GM18861 (cell line): ENCODE results near the gene APIP.

ENCODE experiments used
- ATAC-seq: cut with Tn5 transposase; IDR thresholded peaks from one replicate; pipeline ENCODE4 v1.9.1; 2021; ENCODE audit not compliant: unreplicated experiment

Gene APIP, protein sequence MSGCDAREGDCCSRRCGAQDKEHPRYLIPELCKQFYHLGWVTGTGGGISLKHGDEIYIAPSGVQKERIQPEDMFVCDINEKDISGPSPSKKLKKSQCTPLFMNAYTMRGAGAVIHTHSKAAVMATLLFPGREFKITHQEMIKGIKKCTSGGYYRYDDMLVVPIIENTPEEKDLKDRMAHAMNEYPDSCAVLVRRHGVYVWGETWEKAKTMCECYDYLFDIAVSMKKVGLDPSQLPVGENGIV

DNA sequence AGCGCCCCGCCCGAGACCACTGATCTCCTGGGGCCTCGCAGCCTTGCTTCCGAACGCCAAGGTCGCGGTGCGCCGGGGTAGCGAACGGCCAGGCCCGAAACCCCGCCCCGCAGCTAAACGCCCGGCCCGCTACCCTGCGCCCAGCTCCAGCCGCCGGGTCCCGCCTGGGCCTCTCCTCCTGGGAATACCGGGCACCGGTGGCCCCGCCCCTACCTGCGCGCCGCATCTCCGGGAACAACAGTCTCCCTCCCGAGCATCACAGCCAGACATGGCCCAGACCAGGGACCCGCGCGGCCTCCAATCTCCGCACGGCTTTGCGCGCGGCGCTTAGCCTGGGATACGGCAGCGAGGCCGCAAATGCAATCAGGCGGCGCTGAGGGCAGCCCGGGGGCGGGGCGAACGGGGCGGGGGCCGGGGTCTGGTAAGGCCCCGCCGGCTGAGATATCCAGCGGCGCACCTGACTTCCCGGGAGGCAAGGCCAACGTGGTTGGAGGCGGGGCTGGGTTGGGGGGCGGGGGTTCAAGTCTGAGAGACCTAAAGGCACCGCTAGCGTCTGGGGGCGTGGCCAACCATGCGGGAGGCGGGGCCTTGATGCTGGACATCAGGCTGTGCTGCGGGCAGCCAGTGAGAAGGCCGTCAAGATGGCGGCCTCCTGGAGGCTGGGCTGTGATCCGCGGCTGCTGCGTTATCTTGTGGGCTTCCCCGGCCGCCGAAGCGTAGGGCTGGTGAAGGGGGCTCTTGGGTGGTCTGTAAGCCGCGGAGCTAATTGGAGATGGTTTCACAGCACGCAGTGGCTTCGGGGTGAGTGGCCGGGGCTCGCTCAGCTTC lies at the start of gene APIP, which contains the start of gene PDHX:
TSS of gene APIP (minus strand) at position 365 of the 828 bp plus-strand sequence. CDS start at position 270, 95 bp downstream.
TSS of gene PDHX (plus strand) at position 604 of the 828 bp plus-strand sequence. CDS start at position 642, 38 bp downstream.
- peak; percentile 84 for ATAC-seq

DNA sequence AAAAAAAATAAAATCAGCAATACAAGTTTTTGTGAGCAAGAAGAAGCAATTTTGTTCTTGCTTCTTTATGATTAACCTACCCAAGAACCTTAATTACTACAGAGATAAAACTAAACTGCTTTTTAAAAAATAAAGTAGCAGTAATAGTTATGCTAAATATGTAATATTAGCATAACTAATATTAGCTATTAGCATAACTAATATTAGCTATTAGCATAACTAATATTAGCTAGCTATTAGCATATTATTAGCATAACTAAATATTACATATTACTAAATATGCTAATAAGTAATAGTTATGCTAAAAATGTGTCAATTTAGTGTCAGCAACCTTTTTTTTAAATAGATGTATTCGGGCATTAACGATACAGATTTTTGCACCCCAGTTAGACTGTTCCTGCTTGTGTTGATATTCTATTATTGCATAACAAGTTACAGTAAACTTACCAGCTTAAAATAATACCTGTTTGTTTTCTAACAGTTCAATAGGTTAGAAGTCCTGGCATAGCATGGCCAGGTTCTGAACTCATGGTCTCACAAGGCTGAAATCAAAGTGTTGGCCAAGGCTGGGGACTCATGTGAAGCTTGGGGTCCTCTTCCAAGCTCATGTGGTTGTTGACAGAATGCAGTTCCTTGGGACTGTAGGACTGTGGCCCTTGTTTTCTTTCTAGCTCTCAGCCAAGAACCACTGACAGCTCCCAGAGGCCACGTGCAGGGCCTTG lies 48.6 kb upstream of the APIP start:
- no peak for ATAC-seq

DNA sequence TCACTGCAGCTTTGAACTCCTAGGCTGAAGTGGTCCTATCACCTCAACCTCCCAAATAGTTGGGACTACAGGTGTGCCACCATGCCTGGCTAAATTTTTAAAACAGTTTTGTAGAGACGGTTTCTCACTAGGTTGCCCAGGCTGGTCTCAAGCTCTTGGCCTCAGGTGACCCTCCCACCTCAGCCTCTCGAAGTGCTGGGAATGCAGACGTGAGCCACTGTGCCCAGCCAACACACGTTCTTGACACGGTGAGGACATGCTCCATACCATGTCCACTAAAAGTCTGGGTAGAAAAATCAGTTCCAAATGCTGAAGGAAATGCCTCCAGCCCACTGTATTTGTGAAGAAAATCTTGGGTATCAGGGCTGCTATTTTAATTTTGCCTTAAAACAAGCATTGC lies 47.2 kb upstream of the APIP start:
- no peak for ATAC-seq

DNA sequence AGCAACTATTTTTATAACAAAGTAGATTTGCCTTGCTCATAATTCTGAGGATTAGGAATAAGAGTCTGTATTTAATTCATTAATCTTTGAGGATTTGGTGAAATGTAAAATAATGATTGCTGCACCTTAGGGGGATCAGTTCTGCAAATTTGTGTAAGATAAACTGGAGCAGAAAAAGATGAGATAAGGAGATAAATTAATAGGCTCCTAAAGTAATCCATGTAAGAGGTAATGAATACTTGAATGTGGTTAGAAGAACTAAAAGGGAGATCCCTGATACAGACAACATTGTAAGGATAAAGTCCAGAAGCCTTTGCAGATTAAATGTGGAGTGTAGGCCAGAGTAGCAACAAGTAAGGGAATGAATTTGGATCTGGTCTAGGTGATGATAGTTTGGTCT lies 45.9 kb upstream of the APIP start:
- ATAC-seq, result no peak

DNA sequence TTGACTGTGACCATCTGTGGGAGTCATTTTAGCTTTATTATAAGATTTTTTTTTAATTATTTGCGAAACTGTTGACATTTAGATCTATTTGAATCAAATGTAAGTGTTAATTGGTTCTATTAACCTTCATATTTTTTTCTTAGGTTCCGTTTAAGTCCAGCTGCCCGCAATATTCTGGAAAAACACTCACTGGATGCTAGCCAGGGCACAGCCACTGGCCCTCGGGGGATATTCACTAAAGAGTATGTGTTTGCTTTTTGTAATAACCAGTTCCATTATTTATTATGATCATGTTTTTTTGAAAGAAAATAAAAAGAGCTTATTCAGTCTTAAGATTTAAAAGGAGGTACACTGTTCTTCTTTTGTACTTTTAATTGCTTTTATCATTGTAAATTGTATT lies 44.1 kb upstream of the APIP start:
- no peak for ATAC-seq

DNA sequence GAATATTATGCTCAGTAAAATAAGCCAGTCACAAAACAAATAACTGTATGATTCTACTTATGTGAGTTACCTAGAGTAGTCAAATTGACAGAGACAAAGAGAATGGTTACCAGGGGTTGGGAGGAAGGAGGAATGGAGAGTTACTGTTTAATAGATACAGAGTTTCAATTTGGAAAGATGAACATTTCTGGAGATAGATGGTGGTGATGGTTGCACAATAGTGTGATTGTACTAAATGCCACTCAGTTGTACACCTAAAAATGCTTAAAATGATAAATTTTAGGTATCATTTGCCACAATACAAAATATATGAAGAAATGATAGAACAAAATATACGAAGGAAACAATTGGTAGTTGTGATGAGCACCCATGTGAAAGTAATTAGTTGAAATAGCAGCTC lies 43.6 kb upstream of the APIP start:
- ATAC-seq, result no peak

DNA sequence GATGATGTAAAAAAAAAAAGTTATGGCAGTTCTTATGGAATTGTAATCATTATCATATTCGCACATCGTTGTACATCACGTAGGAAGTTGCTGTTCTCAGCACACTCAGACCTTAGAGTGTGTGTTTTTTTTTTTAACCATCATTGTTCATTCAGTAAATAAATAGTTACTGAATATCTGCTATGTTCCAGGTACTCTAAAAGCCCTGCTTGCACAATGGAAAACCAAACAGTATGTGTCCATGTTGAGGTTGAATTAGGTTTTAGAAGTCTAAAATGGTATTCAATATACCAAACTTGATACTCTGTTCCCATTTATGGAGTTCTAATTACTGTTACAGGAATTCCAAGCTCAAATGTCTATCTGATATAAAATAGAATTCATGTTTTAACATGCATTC lies 41.4 kb upstream of the APIP start:
- no peak for ATAC-seq

DNA sequence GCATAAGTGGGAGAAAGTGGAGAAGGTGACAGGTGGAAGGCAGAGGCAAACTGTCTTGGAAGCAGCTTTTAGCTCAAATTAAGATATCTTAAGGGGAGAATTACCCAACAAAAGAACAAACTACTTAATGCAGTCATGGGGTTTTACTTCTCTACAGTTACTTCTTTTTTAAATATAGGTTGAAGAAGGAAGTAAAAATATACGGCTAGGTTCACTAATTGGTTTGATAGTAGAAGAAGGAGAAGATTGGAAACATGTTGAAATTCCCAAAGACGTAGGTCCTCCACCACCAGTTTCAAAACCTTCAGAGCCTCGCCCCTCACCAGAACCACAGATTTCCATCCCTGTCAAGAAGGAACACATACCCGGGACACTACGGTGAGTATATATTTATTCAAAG lies 41.0 kb upstream of the APIP start:
- no peak for ATAC-seq

DNA sequence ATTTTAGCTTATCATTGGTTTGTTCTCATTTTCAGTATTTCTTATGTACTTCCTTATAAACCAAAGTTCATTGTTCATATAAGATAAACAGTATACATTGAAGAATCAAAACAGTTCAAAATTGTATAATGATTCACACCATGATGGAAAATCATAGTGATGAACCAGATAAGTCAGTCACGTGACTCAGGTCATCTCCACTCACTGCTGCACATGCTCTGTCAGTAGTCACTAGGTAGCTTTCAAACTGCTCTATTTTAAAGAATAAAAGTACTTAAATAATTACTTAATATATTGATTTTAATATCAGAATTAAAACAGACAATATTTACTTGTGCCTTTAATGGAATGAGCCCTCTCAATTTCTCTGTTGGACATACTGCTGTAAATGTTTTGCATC lies 37.8 kb upstream of the APIP start:
- ATAC-seq, result no peak

DNA sequence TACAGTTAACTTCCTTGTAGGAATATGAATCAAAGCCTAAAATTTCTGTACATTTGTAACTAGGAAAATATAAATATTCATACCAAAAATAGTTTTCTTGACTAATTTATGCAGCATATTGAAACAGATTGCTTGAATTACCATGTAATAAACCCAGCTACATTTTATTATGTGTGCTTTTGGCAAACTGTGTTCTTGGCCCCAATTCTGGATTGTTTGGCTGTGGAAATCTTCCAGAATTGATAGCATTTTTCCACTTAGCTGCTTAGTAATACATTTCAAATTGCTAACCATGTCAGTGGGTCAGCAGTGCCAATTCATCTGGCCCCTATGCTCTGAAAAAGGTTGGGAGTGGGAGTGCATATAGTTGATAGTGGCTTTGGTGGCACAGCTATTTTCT lies 32.5 kb upstream of the APIP start:
- ATAC-seq, result no peak

DNA sequence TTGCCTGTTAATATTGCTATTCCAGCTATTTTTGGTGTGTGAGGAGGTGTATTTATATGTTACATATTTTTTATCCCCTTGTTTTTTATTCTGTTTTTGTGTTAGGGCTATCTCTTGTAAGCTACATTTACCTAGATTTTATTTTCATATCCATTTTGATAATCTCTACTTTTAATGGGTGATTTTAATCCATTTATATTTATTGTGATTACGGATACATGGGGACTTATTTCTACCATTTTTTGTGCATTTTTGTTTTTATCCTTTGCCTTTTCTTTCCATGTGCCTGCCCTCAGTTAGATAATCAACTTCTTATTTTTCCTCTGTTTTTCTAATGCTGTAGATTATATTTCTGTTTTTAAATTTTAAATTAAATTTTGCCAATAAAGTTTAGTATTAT lies 28.5 kb upstream of the APIP start:
- no peak for ATAC-seq

DNA sequence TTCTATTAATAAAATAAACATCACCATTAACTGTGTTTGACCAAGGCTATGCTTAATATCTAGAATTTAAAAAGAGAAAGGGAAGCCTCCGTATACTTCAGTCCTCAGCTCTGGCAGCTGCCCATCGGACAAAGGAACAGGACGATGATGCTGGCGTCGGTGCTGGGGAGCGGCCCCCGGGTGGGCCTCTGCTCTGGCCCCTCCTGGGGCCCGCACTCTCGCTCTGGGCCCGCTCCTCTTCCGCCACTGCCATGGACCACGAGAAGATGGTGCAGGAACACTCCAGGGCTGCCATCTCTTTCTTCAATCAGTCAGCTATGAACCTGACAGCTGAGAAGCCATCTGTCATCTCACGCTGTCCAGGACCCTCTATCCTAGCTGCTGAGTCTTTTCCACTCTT lies 25.5 kb upstream of the APIP start:
- ATAC-seq, result no peak

DNA sequence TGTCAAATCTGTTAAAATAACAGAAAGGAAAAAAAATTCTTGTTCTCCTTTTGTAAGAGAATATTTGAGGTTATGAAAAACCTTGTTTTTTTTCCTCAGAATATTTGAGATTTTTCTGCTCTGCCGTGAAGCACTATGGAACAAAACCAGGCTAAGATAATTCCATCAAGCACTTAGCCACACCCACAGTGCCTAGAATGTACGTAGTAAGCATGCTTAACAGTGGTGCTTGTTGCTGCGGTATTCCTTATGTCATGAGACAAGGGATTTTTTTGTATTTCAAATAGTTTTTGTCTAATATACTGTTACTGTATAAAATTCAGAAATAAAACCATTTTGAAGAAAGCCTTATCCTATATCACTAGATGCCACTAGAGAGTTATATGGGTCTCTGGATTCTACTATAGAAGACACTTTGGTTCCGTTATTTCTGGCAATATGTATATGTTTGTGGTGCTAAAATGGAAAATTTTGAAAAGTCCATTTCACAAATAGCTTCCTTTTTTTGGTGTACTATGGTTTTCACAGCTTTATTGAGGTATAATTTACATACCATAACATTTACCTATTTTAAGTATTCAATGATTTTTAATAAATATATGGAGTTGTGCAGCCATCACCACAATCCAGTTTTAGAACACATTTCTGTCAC lies 24.0 kb upstream of the APIP start:
- no peak for ATAC-seq

DNA sequence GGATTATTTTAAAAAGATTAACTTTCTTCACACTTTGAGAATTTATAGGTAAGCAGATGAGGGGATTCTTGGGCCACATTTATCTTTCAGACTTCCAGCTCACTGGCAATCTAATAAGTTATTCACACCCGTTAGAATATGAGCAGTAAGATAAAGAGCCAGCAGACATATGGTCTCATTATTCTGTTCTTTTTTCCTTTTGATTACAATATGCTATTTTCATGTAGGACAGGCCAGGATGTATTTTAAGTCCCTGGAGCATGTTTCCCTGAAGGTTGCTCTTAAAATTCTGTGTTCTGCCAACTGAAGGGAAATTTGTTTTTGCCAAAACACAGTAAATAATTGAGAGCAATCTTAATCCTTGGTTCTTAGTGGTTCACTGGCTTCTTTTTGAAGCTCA lies 22.4 kb upstream of the APIP start:
- no peak for ATAC-seq

DNA sequence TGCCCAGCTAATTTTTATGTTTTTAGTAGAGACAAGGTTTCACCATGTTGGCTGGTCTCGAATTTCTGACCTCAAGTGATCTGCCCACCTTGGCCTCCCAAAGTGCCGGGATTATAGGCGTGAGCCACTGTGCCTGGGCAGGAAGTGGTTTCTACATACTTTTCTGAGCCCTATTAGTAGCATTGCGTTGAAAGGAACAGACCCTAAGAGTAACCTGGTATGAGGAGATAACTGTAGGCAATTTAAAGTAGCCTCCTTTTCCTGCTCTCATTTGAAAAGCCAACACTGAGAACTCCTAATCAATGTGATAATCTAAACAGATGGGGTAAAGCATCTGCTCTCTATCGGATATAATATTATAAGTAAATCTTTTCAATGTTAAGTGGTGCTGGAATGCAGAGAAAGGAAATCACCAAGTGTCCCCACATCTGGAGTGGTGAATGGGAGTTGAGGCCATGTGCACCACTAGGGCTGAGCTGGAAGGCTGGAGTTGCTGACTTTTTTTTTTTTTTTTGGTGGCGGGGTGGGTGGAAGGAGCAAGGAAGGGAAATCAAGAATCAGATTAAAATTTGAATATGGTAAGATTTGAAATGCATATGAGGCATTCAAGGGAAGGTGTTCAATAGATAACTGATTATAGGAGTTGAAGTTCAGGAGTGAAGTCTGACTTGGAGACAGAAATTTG lies 20.9 kb upstream of the APIP start:
- ATAC-seq, result no peak

DNA sequence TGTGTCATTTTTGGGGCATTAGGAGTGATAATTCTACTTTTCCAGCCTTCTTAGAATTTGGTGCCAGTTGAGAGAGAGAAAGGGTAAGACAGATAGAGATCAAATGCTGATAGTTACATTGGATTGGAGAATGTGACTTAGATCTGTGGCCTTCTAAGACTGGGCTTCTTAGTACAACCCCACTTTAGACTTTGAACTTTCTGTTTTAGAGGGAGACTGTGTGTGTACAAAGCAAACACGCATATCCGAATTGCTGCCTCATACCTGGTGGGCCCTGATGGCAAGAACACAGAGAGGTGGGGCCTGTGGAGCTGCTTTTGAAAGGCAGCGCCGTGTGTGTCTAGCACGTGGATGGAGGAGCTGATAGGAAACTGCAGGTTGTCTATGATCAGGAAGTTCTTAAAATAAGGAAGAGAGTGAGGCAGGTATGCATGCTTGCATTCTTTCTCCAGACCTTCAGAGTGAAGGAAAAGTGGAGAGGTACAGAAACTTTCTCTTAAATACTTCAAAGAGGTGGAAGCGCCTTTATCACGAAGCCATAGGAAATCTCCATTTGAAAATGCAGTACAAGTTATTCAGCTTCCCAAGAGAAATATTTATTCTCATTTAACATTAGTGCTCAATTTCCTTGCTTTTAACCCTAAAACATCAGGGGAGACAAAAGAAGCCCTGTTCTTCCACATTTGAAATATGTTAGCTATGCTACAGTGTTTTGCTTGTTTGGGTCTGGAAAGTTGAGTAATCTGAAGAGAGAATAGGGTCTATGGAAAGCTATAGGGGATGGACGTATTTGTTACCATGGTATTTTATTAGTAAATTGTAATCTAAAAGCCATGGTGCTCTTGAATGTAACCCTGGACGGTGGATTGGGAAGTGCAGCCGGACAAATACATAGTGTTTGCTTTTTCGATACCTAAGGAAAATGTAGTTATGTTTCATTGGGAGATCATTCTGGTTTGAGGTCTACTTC lies 13.9 kb upstream of the APIP start:
- no peak for ATAC-seq

DNA sequence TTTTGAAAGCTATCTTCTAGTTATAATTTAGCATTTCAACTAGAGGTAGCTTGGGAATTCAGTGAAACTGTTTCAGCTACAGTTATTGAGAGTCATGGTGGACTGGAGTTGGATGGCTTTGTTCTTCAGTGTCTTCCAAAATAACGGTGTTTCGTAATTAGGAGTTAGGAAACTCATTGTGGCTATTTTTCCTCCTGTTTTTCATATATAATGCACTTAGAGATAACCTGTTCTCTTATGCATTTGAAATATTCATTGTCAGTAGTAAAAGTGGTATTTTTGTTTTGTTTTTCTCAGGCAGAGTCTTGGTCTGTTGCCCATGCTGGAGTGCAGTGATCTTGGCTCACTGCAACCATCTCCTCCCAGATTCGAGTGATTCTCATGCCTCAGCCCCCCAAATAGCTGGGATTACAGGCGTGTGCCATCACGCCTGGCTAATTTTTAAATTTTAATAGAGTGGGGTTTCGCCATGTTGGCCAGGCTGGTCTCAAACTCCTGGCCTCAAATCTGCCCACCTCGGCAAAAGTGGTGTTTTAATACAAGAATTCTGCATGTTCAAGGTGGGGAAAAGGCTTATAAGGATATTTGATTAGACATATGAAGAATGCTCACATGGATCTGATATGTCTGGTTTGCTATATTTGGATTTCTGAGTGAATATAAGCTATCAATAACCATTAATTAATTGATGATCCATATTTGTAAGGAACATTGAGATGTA lies 12.9 kb upstream of the APIP start:
- no peak for ATAC-seq

DNA sequence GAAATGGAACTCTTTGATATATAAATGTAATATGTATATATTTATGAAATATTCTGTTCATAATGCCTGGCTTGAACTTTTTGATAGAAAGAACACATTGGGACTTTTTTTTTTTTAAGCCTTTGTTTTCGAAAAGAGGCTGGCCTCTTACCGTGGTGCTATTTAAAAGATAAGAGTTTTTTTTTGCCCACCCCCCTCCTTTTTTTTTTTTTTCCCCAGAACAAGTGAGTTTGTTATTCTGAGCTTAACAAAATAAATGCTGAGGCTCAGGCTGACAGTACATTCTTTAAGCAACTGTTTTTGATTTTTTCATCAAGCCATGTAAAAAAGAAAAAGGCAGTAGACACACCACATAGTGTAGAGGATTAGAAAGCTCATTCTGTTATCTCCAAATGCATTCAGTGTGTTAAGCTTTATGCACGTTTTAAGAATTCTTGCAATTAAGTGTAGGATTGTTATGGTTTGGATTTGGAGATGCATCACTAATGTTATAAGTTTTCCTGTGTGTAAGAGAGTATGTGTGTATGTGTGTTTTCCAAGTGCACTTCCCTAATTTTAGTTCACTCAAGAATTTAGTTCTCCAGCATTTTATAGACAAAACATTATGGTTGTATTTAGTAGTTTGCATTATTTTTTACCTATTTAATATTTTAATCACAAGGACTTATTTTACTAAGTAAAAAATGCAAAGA lies 12.2 kb upstream of the APIP start:
- ATAC-seq, result no peak

DNA sequence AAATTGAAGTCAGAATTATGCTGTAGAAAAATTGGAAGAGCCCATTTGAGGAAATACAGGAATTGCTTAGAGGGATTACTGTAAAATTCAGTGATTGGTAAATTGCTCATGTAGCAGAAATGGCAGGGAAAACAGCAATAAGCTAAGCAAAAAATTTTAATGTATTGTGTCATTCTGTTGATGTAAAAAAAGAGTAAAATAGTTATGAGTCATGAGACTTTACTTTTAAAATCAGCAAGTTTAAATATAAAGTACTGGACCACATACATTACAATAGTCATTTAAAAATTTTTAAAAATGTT lies 10.6 kb upstream of the APIP start:
- ATAC-seq, result no peak
